Liver (tissue), 9 donors: ENCODE results near the gene ZXDC. TPM values are rescaled to one million over a fixed set of nuclear protein-coding genes. Genes with fewer than 3 reads are reported as not detected.

ENCODE experiments used
- DNase-seq: peaks from one replicate; pipeline ENCODE4 v3.0.0-alpha.2; 2017; ENCODE audit warnings: low spot score
- H3K27ac ChIP-seq, 2 donors: one replicate each; pipeline ENCODE4 v1.7.0; 2013; ENCODE audit warnings: inconsistent platforms in 2 of 2, low read length in 2 of 2, control low read depth in 1 of 2, low read depth in 1 of 2, mild to moderate bottlenecking in 1 of 2
- H3K27me3 ChIP-seq, 4 donors: one replicate each; pipeline versions ENCODE4 v1.6.1 to v1.7.0; 2013; ENCODE audit warnings: low read length in 3 of 4, inconsistent platforms in 1 of 4, mild to moderate bottlenecking in 1 of 4, moderate library complexity in 1 of 4; ENCODE audit not compliant: control insufficient read depth in 4 of 4, insufficient read depth in 4 of 4
- H3K36me3 ChIP-seq, 4 donors: one replicate each; pipeline versions ENCODE4 v1.6.1 to v1.7.0; 2013; ENCODE audit warnings: low read length in 3 of 4, mild to moderate bottlenecking in 3 of 4, low read depth in 1 of 4, moderate library complexity in 1 of 4; ENCODE audit not compliant: control insufficient read depth in 4 of 4, insufficient read depth in 3 of 4
- H3K4me1 ChIP-seq, 4 donors: one replicate each; pipeline versions ENCODE4 v1.6.1 to v1.7.0; 2013; ENCODE audit warnings: low read length in 3 of 4, mild to moderate bottlenecking in 3 of 4, moderate library complexity in 1 of 4; ENCODE audit not compliant: control insufficient read depth in 4 of 4, insufficient read depth in 4 of 4
- H3K4me3 ChIP-seq, 3 donors: one replicate each; pipeline versions ENCODE4 v1.6.1 to v1.7.0; 2013; ENCODE audit warnings: low read length in 3 of 3, control low read depth in 1 of 3, low read depth in 1 of 3, mild to moderate bottlenecking in 1 of 3
- H3K9ac ChIP-seq, 2 donors: one replicate each; pipeline ENCODE4 v1.7.0; 2013; ENCODE audit warnings: low read length in 2 of 2, mild to moderate bottlenecking in 2 of 2, moderate library complexity in 2 of 2, control low read depth in 1 of 2, low read depth in 1 of 2
- H3K9me3 ChIP-seq, 4 donors: one replicate each; pipeline versions ENCODE4 v1.6.1 to v1.7.0; 2013; ENCODE audit warnings: low read length in 3 of 4; ENCODE audit not compliant: control insufficient read depth in 4 of 4
- EGR1 ChIP-seq, 2 donors: IDR thresholded peaks; 2 replicates each; pipeline ENCODE4 v1.6.1; 2016 to 2018; ENCODE audit warnings: antibody characterized with exemption in 2 of 2, low read depth in 2 of 2
- FOXA1 ChIP-seq: IDR thresholded peaks from 2 replicates; pipeline ENCODE4 v1.6.1; 2016; ENCODE audit warnings: antibody characterized with exemption
- FOXA2 ChIP-seq: IDR thresholded peaks from 2 replicates; pipeline ENCODE4 v1.6.1; 2016; ENCODE audit warnings: antibody characterized with exemption
- GABPA ChIP-seq, 2 donors: IDR thresholded peaks in 1 of 2; conservative IDR thresholded peaks in 1 of 2; 2 replicates each; pipeline ENCODE4 v1.6.1; 2016; ENCODE audit warnings: antibody characterized with exemption in 2 of 2, mild to moderate bottlenecking in 1 of 2, moderate library complexity in 1 of 2
- HNF4A ChIP-seq, 2 donors: conservative IDR thresholded peaks; 2 replicates each; pipeline ENCODE4 v1.6.1; 2016; ENCODE audit warnings: antibody characterized with exemption in 2 of 2, mild to moderate bottlenecking in 2 of 2
- HNF4G ChIP-seq: IDR thresholded peaks from 2 replicates; pipeline ENCODE4 v1.6.1; 2016; ENCODE audit warnings: antibody characterized with exemption
- JUND ChIP-seq, 2 donors: IDR thresholded peaks; 2 replicates each; pipeline ENCODE4 v1.6.1; 2016; ENCODE audit warnings: antibody characterized with exemption in 2 of 2
- NR2F2 ChIP-seq: IDR thresholded peaks from 2 replicates; pipeline ENCODE4 v1.6.1; 2016; ENCODE audit warnings: antibody characterized with exemption
- RAD21 ChIP-seq, 2 donors: IDR thresholded peaks; 2 replicates each; pipeline ENCODE4 v1.6.1; 2016; ENCODE audit warnings: antibody characterized with exemption in 2 of 2, mild to moderate bottlenecking in 2 of 2
- RXRA ChIP-seq, 2 donors: IDR thresholded peaks; 2 replicates each; pipeline ENCODE4 v1.6.1; 2017 to 2018; ENCODE audit warnings: antibody characterized with exemption in 2 of 2, mild to moderate bottlenecking in 1 of 2
- SP1 ChIP-seq: IDR thresholded peaks from 2 replicates; pipeline ENCODE4 v1.6.1; 2018; ENCODE audit warnings: antibody characterized with exemption, mild to moderate bottlenecking
- TAF1 ChIP-seq: conservative IDR thresholded peaks from 2 replicates; pipeline ENCODE4 v1.6.1; 2016; ENCODE audit warnings: antibody characterized with exemption, mild to moderate bottlenecking
- YY1 ChIP-seq: IDR thresholded peaks from 2 replicates; pipeline ENCODE4 v1.6.1; 2016; ENCODE audit warnings: antibody characterized with exemption, mild to moderate bottlenecking
- WGBS: extraction: QIAGEN DNeasy Blood & Tissue Kit; methylation state at CpG from one replicate; pipeline ENCODE4 v1.1.7; 2013; 5-methylcytosine and 5-hydroxymethylcytosine counted together
- polyA plus RNA-seq, 2 donors: library from polyadenylated mRNA; stranded (reverse) in 1 of 2; unstranded in 1 of 2; fragments of 200-250 nt in 1 of 2; fragments of >200 nt in 1 of 2; fragmentation: Nextera tagmentation in 1 of 2; extraction: Ambion mirVana in 1 of 2; gene quantifications; one replicate each; pipeline versions ENCODE4 v1.2.1 to v1.2.3, GENCODE V29; 2013 to 2015
- total RNA-seq, 2 donors: library from RNA; depleted of rRNA; stranded (reverse); fragments of >200 nt; gene quantifications; one replicate each; pipeline ENCODE4 v1.2.3, GENCODE V29; 2014
- TF ChIP-seq, protein P1 (sequence below): IDR thresholded peaks from 2 replicates; pipeline ENCODE4 v1.6.1; 2016; ENCODE audit warnings: antibody characterized with exemption
- TF ChIP-seq, protein P2 (sequence below): IDR thresholded peaks from 2 replicates; pipeline ENCODE4 v1.6.1; 2016; ENCODE audit warnings: antibody characterized with exemption
- TF ChIP-seq, protein P3 (sequence below): IDR thresholded peaks from 2 replicates; pipeline ENCODE4 v1.6.1; 2016; ENCODE audit warnings: antibody characterized with exemption
- TF ChIP-seq, protein P4 (sequence below): fragments of 150-350 bp; IDR thresholded peaks from 2 replicates; pipeline ENCODE4 v1.5.1; 2017; ENCODE audit warnings: improper control_type of control experiment, low read depth, low read length; ENCODE audit not compliant: missing input control
- TF ChIP-seq, protein P5 (sequence below): IDR thresholded peaks from 2 replicates; pipeline ENCODE4 v1.6.1; 2016; ENCODE audit warnings: antibody characterized with exemption, mild to moderate bottlenecking
- donor health status: healthy.
- donor health status: healthy.
- donor health status: healthy.
- donor health status: healthy.
- donor health status: healthy.

ZXDC gene
- total and polyA plus RNA-seq, 4 donors, result 7.0 to 42.3 (median 13.9) TPM

DNA sequence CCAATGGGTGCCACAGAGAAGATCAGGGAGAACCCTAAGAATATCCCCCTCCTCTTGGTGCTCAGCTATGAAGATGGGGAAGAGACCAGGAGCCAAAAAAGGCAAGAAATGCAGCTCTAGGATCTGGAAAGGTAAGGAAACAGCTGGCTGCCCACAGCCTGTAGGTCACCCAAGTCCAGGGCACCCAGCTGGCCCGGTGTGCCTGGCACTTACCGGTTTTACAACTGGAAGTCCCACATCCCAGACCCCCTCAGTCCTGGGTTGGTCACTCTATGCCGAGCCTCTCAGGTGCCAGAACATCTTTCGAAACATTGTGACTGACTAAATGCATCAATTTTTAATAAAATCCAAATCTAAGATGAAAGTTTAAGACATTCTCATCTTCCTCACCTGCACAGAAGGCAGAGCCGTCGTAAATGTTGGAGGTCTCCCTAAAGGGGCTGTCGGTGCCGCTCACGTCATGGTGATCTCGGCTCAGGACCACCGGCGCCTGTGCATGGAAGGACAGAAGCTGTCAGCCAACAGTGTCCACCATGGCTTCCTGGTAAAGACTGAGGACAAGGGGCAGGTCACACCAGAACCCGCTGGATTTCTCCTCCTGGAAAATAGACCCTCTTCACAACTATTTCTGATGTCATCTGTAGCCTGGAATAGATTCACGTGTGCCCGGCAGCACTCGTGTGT lies 13.3 kb upstream of the ZXDC start:
- H3K4me1 ChIP-seq, result peaks cover 0 to 26% (median 15%) of the 10 kb centered on the region in 4 donors
- H3K27ac ChIP-seq, result no peak overlapping the region
- no peak for DNase-seq
- TF ChIP-seq EGR1 (IDR thresholded peaks at IDR 0.05; ENCODE audit: low read depth in 2 of 2), result no peak
- no peak for TF ChIP-seq JUND (IDR thresholded peaks at IDR 0.05)
- TF ChIP-seq, protein P1, sequence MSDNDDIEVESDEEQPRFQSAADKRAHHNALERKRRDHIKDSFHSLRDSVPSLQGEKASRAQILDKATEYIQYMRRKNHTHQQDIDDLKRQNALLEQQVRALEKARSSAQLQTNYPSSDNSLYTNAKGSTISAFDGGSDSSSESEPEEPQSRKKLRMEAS, result no peak
- 95% methylated on average over 16 of the region's 16 CpGs for WGBS
- H3K36me3 ChIP-seq, result peaks cover 0 to 26% (median 17%) of the 10 kb centered on the region in 4 donors
- no peaks in the 10 kb centered on the region for H3K9me3 ChIP-seq
- H3K4me3 ChIP-seq, result no peak overlapping the region
- H3K27me3 ChIP-seq, result no peaks in the 10 kb centered on the region
- H3K9ac ChIP-seq, result no peak overlapping the region

DNA sequence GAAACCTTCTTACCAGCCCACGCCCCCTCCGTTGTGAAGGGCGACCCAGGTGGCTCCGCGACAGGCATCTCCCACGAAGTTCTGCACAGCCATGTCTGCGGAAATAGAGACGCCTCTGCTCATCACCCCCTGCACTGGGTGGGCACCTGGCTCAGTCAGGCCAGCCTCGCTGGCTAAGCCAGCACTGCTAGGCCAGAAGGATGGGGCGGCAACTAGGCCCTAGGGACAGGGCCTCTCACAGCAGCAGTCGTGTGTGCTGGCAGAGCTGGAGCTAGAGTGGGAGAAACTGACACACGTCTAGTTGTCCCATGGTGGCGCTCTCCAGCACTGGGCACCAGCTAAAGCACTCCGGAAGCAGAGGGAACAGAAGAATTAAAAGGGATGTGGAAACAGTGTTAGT lies 12.5 kb upstream of the ZXDC start:
- no peak for DNase-seq
- no peak for TF ChIP-seq TAF1
- TF ChIP-seq, protein P2, sequence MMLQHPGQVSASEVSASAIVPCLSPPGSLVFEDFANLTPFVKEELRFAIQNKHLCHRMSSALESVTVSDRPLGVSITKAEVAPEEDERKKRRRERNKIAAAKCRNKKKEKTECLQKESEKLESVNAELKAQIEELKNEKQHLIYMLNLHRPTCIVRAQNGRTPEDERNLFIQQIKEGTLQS, result no peak
- TF ChIP-seq, protein P3, sequence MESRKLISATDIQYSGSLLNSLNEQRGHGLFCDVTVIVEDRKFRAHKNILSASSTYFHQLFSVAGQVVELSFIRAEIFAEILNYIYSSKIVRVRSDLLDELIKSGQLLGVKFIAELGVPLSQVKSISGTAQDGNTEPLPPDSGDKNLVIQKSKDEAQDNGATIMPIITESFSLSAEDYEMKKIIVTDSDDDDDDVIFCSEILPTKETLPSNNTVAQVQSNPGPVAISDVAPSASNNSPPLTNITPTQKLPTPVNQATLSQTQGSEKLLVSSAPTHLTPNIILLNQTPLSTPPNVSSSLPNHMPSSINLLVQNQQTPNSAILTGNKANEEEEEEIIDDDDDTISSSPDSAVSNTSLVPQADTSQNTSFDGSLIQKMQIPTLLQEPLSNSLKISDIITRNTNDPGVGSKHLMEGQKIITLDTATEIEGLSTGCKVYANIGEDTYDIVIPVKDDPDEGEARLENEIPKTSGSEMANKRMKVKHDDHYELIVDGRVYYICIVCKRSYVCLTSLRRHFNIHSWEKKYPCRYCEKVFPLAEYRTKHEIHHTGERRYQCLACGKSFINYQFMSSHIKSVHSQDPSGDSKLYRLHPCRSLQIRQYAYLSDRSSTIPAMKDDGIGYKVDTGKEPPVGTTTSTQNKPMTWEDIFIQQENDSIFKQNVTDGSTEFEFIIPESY, result no peak
- TF ChIP-seq, protein P4, sequence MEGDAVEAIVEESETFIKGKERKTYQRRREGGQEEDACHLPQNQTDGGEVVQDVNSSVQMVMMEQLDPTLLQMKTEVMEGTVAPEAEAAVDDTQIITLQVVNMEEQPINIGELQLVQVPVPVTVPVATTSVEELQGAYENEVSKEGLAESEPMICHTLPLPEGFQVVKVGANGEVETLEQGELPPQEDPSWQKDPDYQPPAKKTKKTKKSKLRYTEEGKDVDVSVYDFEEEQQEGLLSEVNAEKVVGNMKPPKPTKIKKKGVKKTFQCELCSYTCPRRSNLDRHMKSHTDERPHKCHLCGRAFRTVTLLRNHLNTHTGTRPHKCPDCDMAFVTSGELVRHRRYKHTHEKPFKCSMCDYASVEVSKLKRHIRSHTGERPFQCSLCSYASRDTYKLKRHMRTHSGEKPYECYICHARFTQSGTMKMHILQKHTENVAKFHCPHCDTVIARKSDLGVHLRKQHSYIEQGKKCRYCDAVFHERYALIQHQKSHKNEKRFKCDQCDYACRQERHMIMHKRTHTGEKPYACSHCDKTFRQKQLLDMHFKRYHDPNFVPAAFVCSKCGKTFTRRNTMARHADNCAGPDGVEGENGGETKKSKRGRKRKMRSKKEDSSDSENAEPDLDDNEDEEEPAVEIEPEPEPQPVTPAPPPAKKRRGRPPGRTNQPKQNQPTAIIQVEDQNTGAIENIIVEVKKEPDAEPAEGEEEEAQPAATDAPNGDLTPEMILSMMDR, result no peak
- TF ChIP-seq NR2F2, result no peak
- TF ChIP-seq YY1, result no peak
- no peak for TF ChIP-seq RAD21 (IDR thresholded peaks at IDR 0.05)
- no peak for TF ChIP-seq FOXA1
- no peak for TF ChIP-seq HNF4G
- no peak for TF ChIP-seq RXRA (IDR thresholded peaks at IDR 0.05)
- TF ChIP-seq, protein P5, sequence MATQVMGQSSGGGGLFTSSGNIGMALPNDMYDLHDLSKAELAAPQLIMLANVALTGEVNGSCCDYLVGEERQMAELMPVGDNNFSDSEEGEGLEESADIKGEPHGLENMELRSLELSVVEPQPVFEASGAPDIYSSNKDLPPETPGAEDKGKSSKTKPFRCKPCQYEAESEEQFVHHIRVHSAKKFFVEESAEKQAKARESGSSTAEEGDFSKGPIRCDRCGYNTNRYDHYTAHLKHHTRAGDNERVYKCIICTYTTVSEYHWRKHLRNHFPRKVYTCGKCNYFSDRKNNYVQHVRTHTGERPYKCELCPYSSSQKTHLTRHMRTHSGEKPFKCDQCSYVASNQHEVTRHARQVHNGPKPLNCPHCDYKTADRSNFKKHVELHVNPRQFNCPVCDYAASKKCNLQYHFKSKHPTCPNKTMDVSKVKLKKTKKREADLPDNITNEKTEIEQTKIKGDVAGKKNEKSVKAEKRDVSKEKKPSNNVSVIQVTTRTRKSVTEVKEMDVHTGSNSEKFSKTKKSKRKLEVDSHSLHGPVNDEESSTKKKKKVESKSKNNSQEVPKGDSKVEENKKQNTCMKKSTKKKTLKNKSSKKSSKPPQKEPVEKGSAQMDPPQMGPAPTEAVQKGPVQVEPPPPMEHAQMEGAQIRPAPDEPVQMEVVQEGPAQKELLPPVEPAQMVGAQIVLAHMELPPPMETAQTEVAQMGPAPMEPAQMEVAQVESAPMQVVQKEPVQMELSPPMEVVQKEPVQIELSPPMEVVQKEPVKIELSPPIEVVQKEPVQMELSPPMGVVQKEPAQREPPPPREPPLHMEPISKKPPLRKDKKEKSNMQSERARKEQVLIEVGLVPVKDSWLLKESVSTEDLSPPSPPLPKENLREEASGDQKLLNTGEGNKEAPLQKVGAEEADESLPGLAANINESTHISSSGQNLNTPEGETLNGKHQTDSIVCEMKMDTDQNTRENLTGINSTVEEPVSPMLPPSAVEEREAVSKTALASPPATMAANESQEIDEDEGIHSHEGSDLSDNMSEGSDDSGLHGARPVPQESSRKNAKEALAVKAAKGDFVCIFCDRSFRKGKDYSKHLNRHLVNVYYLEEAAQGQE, result no peak
- no peak for TF ChIP-seq GABPA (IDR thresholded peaks at IDR 0.05 in 1 of 2, conservative IDR thresholded peaks at IDR 0.05 in 1 of 2)
- no peak for TF ChIP-seq HNF4A (conservative IDR thresholded peaks at IDR 0.05)
- no peak for TF ChIP-seq FOXA2
- no peak for TF ChIP-seq JUND (IDR thresholded peaks at IDR 0.05)
- TF ChIP-seq SP1, result no peak
- no peak for TF ChIP-seq EGR1 (IDR thresholded peaks at IDR 0.05; ENCODE audit: low read depth in 2 of 2)
- TF ChIP-seq, protein P1, result no peak
- H3K4me1 ChIP-seq, result peaks cover 0 to 29% (median 16%) of the 10 kb centered on the region in 4 donors
- WGBS, result 90% methylated on average over 14 of the region's 14 CpGs
- H3K27ac ChIP-seq, result no peak overlapping the region
- H3K27me3 ChIP-seq, result no peaks in the 10 kb centered on the region
- no peak overlapping the region for H3K9ac ChIP-seq
- peaks cover 0 to 20% (median 15%) of the 10 kb centered on the region in 4 donors for H3K36me3 ChIP-seq
- no peaks in the 10 kb centered on the region for H3K9me3 ChIP-seq
- H3K4me3 ChIP-seq, result no peak overlapping the region
